Ovary (tissue), 3 donors: Measurements from ENCODE around the gene HBA1.

Source experiments
- POLR2A ChIP-seq: fragments of 450-650 bp; IDR thresholded peaks from one replicate; pipeline ENCODE4 v1.6.1; 2017; ENCODE audit warnings: antibody characterized with exemption, mild to moderate bottlenecking, moderate library complexity
- TF ChIP-seq, protein P1 (sequence below), 3 donors: fragments of 450-650 bp in 2 of 3; fragments of 200-600 bp in 1 of 3; IDR thresholded peaks; one replicate each; pipeline versions ENCODE4 v1.5.1 to v1.8.0; 2016 to 2022; ENCODE audit warnings: antibody characterized with exemption in 3 of 3, mild to moderate bottlenecking in 1 of 3
- donor health status: DM: no; HTN: no; CAD: no.

DNA sequence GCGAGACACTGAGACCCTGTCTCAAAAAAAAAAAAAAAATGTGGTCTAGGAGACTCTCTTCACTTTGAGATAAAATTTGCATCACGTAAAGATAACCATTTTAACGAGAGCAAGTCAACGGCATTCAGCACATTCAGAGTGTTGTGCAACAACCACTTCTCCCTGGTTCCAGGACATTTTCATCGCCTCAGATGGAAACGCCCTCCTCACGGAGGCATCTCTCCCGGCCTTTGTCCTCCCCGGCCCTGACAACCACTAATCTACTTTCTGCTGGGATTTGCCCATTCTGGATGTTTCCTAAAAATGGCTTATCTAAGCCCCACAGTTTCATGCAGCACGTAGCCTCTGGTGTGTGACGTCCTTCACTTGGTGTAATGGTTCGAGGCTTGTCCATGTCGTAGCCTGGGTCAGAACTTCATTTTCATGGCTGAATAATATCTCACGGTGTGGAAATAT, 31.7 kb upstream of the HBA1 start:
- TF ChIP-seq, protein P1, sequence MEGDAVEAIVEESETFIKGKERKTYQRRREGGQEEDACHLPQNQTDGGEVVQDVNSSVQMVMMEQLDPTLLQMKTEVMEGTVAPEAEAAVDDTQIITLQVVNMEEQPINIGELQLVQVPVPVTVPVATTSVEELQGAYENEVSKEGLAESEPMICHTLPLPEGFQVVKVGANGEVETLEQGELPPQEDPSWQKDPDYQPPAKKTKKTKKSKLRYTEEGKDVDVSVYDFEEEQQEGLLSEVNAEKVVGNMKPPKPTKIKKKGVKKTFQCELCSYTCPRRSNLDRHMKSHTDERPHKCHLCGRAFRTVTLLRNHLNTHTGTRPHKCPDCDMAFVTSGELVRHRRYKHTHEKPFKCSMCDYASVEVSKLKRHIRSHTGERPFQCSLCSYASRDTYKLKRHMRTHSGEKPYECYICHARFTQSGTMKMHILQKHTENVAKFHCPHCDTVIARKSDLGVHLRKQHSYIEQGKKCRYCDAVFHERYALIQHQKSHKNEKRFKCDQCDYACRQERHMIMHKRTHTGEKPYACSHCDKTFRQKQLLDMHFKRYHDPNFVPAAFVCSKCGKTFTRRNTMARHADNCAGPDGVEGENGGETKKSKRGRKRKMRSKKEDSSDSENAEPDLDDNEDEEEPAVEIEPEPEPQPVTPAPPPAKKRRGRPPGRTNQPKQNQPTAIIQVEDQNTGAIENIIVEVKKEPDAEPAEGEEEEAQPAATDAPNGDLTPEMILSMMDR (IDR thresholded peaks at IDR 0.05) = no peak
- TF ChIP-seq POLR2A = no peak
